SK-N-SH treated with all-trans-retinoic acid at 6 μM for 48 hours (cell line): ENCODE measurements around the gene IL13RA2.

ENCODE experiments used
- ARNTL ChIP-seq: fragments of 450-650 bp; formaldehyde crosslinking; IDR thresholded peaks from 2 replicates; pipeline ENCODE4 v1.5.0; 2020; ENCODE audit warnings: low read depth, mild to moderate bottlenecking, moderate library complexity, borderline replicate concordance
- GLIS3 ChIP-seq: fragments of 250-450 bp; sonication (Bioruptor Pico); IDR thresholded peaks from 2 replicates; pipeline ENCODE4 v1.5.0; 2020; ENCODE audit warnings: mild to moderate bottlenecking, moderate library complexity
- ISL1 ChIP-seq: fragments of 250-450 bp; sonication (Bioruptor Pico); IDR thresholded peaks from 2 replicates; pipeline ENCODE4 v2.1.2; 2022; ENCODE audit warnings: mild to moderate bottlenecking, moderate library complexity
- OSR1 ChIP-seq: fragments of 250-450 bp; sonication (Bioruptor Pico); IDR thresholded peaks from 2 replicates; pipeline ENCODE4 v1.8.0; 2022; ENCODE audit warnings: moderate library complexity, mild to moderate bottlenecking, inconsistent platforms
- TF ChIP-seq, protein P1 (sequence below): fragments of 250-450 bp; sonication (Bioruptor Pico); IDR thresholded peaks from 2 replicates; pipeline ENCODE4 v1.5.1; 2021; ENCODE audit warnings: mild to moderate bottlenecking, moderate library complexity

DNA sequence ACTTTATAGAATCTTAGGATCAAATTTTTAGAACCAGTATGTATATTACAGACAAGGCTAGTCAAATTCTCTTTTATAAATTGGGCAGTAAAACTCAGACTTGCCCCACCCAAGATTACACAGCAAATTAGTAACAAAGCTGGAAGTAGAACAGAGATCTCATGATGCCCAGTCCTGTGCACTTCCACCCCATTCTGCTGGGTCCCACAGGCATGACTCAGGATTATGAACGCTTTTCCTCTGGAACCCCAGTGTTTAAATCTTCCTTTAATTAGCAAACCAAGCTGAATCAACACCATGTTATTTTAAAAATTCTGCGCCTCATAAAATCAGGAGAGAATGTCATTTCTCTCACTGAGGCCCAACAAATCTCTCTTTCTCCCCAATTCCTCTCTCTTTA lies 1.5 kb upstream of the IL13RA2 start:
- TF ChIP-seq ARNTL (CRISPR knock-in tag) (no peak), ISL1 (CRISPR knock-in tag) (no peak), OSR1 (CRISPR knock-in tag) (no peak), GLIS3 (no peak)
- TF ChIP-seq, protein P1, sequence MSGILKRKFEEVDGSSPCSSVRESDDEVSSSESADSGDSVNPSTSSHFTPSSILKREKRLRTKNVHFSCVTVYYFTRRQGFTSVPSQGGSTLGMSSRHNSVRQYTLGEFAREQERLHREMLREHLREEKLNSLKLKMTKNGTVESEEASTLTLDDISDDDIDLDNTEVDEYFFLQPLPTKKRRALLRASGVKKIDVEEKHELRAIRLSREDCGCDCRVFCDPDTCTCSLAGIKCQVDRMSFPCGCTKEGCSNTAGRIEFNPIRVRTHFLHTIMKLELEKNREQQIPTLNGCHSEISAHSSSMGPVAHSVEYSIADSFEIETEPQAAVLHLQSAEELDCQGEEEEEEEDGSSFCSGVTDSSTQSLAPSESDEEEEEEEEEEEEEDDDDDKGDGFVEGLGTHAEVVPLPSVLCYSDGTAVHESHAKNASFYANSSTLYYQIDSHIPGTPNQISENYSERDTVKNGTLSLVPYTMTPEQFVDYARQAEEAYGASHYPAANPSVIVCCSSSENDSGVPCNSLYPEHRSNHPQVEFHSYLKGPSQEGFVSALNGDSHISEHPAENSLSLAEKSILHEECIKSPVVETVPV (CRISPR knock-in tag): no peak
